ENCODE measurements around the gene SLAMF7. TPM values are rescaled to one million over a fixed set of nuclear protein-coding genes. Genes with fewer than 3 reads are reported as not detected.

SLAMF7 gene
- polyA plus RNA-seq, 2 of the 4 experiments (the other 2 are of a cell fraction) = 0.57 to 1.8 TPM

- ATAC-seq = no peak
- WGBS (ENCODE audit: missing lambda C conversion rate) = 50% methylated on average over 3 of the region's 3 CpGs
- no peak for FAIRE-seq
- POLR2A ChIA-PET = no interaction called here
- Histone ChIP-seq H3K27ac (no peak overlapping the region), H3K4me3 (no peak overlapping the region), H3K4me2 (no peak overlapping the region), H3K4me1 (no peaks in the 10 kb centered on the region), H3K9me3 (no peaks in the 10 kb centered on the region)
- CTCF ChIA-PET = interaction anchor here (0.7 kb wide), 1 partner anchor 70 kb away, joined by 3 read pairs; no protein-coding TSS in a partner anchor
- no peak for TF ChIP-seq TP53 (CRISPR knock-in tag; IDR thresholded peaks at IDR 0.05)
- TF ChIP-seq, protein P1, sequence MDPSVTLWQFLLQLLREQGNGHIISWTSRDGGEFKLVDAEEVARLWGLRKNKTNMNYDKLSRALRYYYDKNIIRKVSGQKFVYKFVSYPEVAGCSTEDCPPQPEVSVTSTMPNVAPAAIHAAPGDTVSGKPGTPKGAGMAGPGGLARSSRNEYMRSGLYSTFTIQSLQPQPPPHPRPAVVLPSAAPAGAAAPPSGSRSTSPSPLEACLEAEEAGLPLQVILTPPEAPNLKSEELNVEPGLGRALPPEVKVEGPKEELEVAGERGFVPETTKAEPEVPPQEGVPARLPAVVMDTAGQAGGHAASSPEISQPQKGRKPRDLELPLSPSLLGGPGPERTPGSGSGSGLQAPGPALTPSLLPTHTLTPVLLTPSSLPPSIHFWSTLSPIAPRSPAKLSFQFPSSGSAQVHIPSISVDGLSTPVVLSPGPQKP (IDR thresholded peaks at IDR 0.05; ENCODE audit: low read depth, low read length) = no peak
- TF ChIP-seq EP300 (IDR thresholded peaks at IDR 0.05) = no peak
- TF ChIP-seq ZC3H11A (IDR thresholded peaks at IDR 0.05) = no peak
- no peak for TF ChIP-seq HOXA7 (CRISPR knock-in tag; IDR thresholded peaks at IDR 0.05)
- TF ChIP-seq RAD21 (conservative IDR thresholded peaks at IDR 0.05 in 1 of 2, IDR thresholded peaks at IDR 0.05 in 1 of 2) = no peak
- TF ChIP-seq MAFK (IDR thresholded peaks at IDR 0.05; ENCODE audit: partially characterized antibody) = peak; percentile 46
- TF ChIP-seq, protein P2, sequence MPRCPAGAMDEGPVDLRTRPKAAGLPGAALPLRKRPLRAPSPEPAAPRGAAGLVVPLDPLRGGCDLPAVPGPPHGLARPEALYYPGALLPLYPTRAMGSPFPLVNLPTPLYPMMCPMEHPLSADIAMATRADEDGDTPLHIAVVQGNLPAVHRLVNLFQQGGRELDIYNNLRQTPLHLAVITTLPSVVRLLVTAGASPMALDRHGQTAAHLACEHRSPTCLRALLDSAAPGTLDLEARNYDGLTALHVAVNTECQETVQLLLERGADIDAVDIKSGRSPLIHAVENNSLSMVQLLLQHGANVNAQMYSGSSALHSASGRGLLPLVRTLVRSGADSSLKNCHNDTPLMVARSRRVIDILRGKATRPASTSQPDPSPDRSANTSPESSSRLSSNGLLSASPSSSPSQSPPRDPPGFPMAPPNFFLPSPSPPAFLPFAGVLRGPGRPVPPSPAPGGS (IDR thresholded peaks at IDR 0.05) = no peak
- DNase-seq (ENCODE audit: low read depth in 1 of 2, low spot score in 1 of 2) = no peak
These were observed 24.9 kb downstream of the SLAMF7 start for GRCh38 chr1:160763993-160764392.

DNA sequence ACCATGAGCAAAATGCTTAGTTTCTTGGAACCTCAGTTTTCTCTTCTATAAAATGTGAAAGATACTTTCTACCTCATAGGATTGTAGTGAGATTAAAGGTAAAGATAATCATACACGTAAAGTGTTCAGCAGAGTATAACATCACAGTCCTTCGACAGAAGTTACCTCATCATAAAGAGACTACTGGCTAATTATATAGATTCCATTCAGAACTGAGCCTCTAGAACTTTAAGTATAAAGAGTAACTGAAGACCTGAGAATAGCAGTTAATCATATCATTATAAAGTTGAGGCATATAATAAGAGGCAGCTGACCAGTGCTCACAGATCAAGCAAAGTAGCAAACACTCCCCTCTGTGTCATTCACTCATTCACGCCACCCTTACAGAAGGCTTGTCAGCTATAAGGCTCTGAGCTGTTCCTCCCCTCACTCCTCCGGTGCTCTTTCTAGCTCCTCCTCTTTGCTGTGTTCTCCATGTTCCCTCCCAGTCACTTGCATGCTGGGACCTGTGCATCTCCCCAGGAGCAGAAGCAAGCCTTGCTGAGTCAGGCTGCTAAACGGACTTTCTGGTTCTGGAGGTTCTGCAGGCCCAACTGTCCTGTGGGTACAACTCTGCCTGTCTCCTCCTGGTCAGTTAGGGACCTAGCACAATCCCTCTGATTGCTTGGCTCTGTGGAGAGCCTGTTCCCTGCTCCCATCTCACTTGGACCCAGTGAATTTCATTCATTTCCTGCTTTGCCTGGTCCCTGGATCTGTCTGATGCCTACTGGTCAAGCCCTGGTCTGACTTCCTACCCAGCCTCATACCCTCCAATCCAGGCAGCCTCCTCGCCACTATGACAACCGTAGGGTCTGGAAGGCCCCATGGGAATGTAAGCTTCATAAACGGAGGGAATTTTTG, 28.6 kb downstream of the SLAMF7 start:
- FAIRE-seq (no peak), ATAC-seq (peak in 1 of 2 experiments; percentile 59; a peak in 3 of 6 replicates), DNase-seq (ENCODE audit: low read depth in 1 of 2, low spot score in 1 of 2) (no peak)
- H3K4me2 ChIP-seq = no peak overlapping the region
- ChIA-PET POLR2A (no interaction called here), CTCF (interaction anchor here (2.2 kb wide), 1 partner anchor 44 kb away, joined by 5 read pairs; no protein-coding TSS in a partner anchor)
- no peaks in the 10 kb centered on the region for H3K9me3 ChIP-seq
- 65% methylated on average over 8 of the region's 8 CpGs for WGBS (ENCODE audit: missing lambda C conversion rate)
- H3K4me3 ChIP-seq = no peak overlapping the region
- H3K27ac ChIP-seq = 0 out of 6 replicates have a peak overlapping the region, but pooled peaks of 1 of the 2 experiments have one; percentile 24
- TF ChIP-seq MAFK (IDR thresholded peaks at IDR 0.05; ENCODE audit: partially characterized antibody) = no peak
- no peak for TF ChIP-seq CBX2 (IDR thresholded peaks at IDR 0.05; ENCODE audit: borderline replicate concordance, low read depth)
- no peak for TF ChIP-seq POLR2A (IDR thresholded peaks at IDR 0.05; ENCODE audit: low read length)
- no peaks in the 10 kb centered on the region for H3K4me1 ChIP-seq

DNA sequence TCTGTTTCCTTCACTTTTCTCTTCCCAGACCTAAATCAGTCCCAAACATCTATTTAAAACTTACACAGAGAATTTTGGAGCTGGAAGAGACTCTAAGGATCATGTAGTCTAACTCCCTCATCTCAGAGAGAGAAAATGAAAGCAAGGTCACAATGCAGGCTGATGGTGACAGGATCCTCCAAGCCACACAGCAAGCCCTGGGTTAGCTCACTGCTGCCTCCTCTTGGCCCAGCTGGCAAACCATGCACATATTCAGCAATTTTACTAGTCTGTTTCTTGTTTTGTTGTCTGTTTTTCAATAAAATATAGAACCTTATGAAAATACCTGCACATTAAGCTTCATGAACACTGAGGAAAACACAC, 29.2 kb downstream of the SLAMF7 start:
- Histone ChIP-seq H3K27ac (no peak overlapping the region), H3K4me2 (no peak overlapping the region), H3K9me3 (no peaks in the 10 kb centered on the region), H3K4me3 (no peak overlapping the region), H3K4me1 (no peaks in the 10 kb centered on the region)
- CTCF ChIA-PET = interaction anchor here (2.2 to 2.3 kb wide), 2 partner anchors 12 to 45 kb away, joined by 5 to 10 read pairs; no protein-coding TSS in a partner anchor
- TF ChIP-seq, protein P3, sequence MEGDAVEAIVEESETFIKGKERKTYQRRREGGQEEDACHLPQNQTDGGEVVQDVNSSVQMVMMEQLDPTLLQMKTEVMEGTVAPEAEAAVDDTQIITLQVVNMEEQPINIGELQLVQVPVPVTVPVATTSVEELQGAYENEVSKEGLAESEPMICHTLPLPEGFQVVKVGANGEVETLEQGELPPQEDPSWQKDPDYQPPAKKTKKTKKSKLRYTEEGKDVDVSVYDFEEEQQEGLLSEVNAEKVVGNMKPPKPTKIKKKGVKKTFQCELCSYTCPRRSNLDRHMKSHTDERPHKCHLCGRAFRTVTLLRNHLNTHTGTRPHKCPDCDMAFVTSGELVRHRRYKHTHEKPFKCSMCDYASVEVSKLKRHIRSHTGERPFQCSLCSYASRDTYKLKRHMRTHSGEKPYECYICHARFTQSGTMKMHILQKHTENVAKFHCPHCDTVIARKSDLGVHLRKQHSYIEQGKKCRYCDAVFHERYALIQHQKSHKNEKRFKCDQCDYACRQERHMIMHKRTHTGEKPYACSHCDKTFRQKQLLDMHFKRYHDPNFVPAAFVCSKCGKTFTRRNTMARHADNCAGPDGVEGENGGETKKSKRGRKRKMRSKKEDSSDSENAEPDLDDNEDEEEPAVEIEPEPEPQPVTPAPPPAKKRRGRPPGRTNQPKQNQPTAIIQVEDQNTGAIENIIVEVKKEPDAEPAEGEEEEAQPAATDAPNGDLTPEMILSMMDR (IDR thresholded peaks at IDR 0.05) = peak; percentile 31; the same call in 1 of the 3 replicates
- TF ChIP-seq BHLHE40 (IDR thresholded peaks at IDR 0.05; ENCODE audit: low read depth, low read length) (no peak), RAD21 (conservative IDR thresholded peaks at IDR 0.05 in 1 of 2, IDR thresholded peaks at IDR 0.05 in 1 of 2) (peak in 1 of 2 experiments; percentile 60; a peak in 2 of 5 replicates)
- TF ChIP-seq, protein P2 (IDR thresholded peaks at IDR 0.05) = no peak
- ATAC-seq (peak; percentile 50 to 86; a peak in 4 of 6 replicates), DNase-seq (ENCODE audit: low read depth in 1 of 2, low spot score in 1 of 2) (peak in 1 of 2 experiments; percentile 53), FAIRE-seq (no peak)
- POLR2A ChIA-PET = no interaction called here

All from A549 (cell line).